SU-DHL-6 (cell line): ENCODE measurements around the gene TRIM29.

Source experiments
- H2AFZ ChIP-seq: fragments of 200-600 bp; sonication (generic); 2 replicates; pipeline ENCODE4 v1.6.1; 2014; ENCODE audit warnings: low read depth, mild to moderate bottlenecking, moderate library complexity, mixed read lengths, antibody characterized with exemption, low read length; ENCODE audit not compliant: severe bottlenecking
- H3F3A ChIP-seq: fragments of 200-600 bp; shearing (Covaris generic); 2 replicates; pipeline ENCODE4 v1.6.0; 2016; ENCODE audit warnings: antibody characterized with exemption, mild to moderate bottlenecking; ENCODE audit not compliant: insufficient read depth
- H3K27ac ChIP-seq: fragments of 200-600 bp; sonication (generic); 2 replicates; pipeline ENCODE4 v1.5.1; 2016; ENCODE audit warnings: low read depth, mild to moderate bottlenecking, low read length, moderate library complexity, mixed read lengths
- H3K27me3 ChIP-seq: fragments of 200-600 bp; sonication (generic), shearing (Covaris generic); 2 replicates; pipeline ENCODE4 v1.6.0; 2014; ENCODE audit warnings: mild to moderate bottlenecking, low read length
- H3K36me3 ChIP-seq: fragments of 200-600 bp; sonication (generic); 2 replicates; pipeline ENCODE4 v1.6.1; 2014; ENCODE audit warnings: mild to moderate bottlenecking, low read length, mixed read lengths
- H3K4me2 ChIP-seq: fragments of 300-600, 200-600 bp; shearing (Covaris generic), sonication (generic); 2 replicates; pipeline ENCODE4 v1.6.0; 2014; ENCODE audit warnings: low read length, low read depth, mild to moderate bottlenecking; ENCODE audit not compliant: poor library complexity, severe bottlenecking
- H3K4me3 ChIP-seq: fragments of 200-600 bp; sonication (generic); 2 replicates; pipeline ENCODE4 v1.5.1; 2014; ENCODE audit warnings: antibody characterized with exemption, low read length, mild to moderate bottlenecking, mixed read lengths; ENCODE audit not compliant: insufficient read depth, poor library complexity, severe bottlenecking
- H3K79me2 ChIP-seq: fragments of 200-600 bp; sonication (generic); 2 replicates; pipeline ENCODE4 v1.6.1; 2014; ENCODE audit warnings: mild to moderate bottlenecking, low read length, moderate library complexity; ENCODE audit not compliant: insufficient read depth
- H3K9ac ChIP-seq: fragments of 200-600 bp; sonication (generic); 2 replicates; pipeline ENCODE4 v1.7.0; 2014; ENCODE audit warnings: mild to moderate bottlenecking, low read length
- H3K9me2 ChIP-seq: fragments of 200-600 bp; sonication (generic); replicated peaks from 2 replicates; pipeline ENCODE4 v1.6.1; 2014; ENCODE audit warnings: low read length; ENCODE audit not compliant: insufficient read depth
- H3K9me3 ChIP-seq: fragments of 200-600 bp; sonication (generic); 2 replicates; pipeline ENCODE4 v1.6.1; 2014; ENCODE audit warnings: low read length, mixed read lengths; ENCODE audit not compliant: insufficient read depth
- H4K20me1 ChIP-seq: fragments of 200-600 bp; sonication (generic); 2 replicates; pipeline ENCODE4 v1.6.1; 2014; ENCODE audit warnings: low read depth, mild to moderate bottlenecking, antibody characterized with exemption, low read length, moderate library complexity, mixed read lengths
- EZH2phosphoT487 ChIP-seq: fragments of 200-600 bp; sonication (generic), shearing (Covaris generic); conservative IDR thresholded peaks from 2 replicates; pipeline ENCODE4 v1.6.1; 2018; ENCODE audit warnings: mild to moderate bottlenecking, antibody characterized with exemption, low read length, moderate library complexity, mixed read lengths
- TF ChIP-seq, protein P1 (sequence below): fragments of 200-600 bp; sonication (generic); IDR thresholded peaks from one replicate; pipeline ENCODE4 v1.5.1; 2017; ENCODE audit warnings: antibody characterized with exemption, mild to moderate bottlenecking, low read length, moderate library complexity; ENCODE audit not compliant: insufficient read depth, poor library complexity, severe bottlenecking

TRIM29 gene

DNA sequence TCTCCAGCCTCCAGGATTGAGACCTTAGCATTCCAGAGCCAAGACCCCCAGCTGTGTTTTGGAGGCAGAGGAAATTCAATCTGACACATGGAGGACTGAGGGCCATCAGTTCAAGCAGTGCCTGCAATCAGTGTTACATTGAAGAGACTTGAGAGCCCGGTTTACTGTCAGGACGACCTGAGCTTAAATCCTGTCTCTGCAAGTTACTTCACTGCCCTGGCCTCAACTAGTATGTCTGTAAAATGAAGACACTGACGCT is 35.1 kb downstream of the TRIM29 start:
- Histone ChIP-seq H4K20me1 (no peaks in the 10 kb centered on the region), H3K27me3 (peaks cover 5% of the 10 kb centered on the region; the same call in 1 of the 2 replicates), H3K4me3 (no peak overlapping the region), H3F3A (no peaks in the 10 kb centered on the region), H3K79me2 (no peaks in the 10 kb centered on the region), H2AFZ (no peak overlapping the region), H3K9ac (no peak overlapping the region), H3K27ac (no peak overlapping the region), H3K4me2 (no peak overlapping the region), H3K9me3 (no peaks in the 10 kb centered on the region), H3K36me3 (no peaks in the 10 kb centered on the region), H3K9me2 (no peaks in the 10 kb centered on the region)
- TF ChIP-seq, protein P1, sequence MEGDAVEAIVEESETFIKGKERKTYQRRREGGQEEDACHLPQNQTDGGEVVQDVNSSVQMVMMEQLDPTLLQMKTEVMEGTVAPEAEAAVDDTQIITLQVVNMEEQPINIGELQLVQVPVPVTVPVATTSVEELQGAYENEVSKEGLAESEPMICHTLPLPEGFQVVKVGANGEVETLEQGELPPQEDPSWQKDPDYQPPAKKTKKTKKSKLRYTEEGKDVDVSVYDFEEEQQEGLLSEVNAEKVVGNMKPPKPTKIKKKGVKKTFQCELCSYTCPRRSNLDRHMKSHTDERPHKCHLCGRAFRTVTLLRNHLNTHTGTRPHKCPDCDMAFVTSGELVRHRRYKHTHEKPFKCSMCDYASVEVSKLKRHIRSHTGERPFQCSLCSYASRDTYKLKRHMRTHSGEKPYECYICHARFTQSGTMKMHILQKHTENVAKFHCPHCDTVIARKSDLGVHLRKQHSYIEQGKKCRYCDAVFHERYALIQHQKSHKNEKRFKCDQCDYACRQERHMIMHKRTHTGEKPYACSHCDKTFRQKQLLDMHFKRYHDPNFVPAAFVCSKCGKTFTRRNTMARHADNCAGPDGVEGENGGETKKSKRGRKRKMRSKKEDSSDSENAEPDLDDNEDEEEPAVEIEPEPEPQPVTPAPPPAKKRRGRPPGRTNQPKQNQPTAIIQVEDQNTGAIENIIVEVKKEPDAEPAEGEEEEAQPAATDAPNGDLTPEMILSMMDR = no peak
- TF ChIP-seq EZH2phosphoT487 = no peak

DNA sequence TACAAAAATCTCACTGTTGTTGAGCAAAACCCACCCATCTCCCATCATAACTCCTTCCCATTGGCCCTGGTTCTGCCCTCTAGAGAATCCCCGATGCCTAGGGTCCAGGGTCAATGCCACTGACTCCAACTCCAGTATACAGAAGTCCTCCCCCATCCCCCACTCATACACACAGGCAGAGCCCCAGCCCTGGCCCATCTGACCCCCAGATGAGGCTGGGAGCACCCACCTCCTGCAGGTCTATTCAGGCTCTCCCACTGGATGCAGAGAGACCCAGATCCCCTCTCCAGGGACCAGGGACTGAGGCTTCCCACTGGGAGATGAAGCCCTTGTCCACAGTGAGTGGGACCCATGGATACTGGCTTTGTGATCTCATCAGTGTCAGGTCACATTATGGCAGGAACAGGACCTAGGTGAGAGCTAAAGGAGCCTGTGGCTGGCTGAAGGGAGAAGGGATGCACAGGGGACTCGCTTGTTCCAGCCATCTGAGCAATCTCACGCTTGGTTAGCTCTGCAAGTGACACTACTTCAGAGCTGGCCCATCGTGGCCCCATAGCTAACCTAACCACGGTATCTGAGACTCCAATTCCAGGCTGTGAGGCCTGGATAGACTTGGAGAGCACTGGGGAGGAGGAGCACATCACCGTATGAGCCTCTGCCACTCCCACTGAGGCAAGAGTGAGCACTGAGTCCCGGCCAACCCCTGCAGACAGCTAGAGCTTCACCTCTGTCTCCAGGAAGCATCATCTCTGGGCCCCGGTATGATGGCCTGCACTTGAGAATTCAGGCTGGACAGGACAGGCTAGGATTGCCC is 35.7 kb downstream of the TRIM29 start:
- TF ChIP-seq, protein P1 = no peak
- no peak for TF ChIP-seq EZH2phosphoT487
- Histone ChIP-seq H3K9me3 (no peaks in the 10 kb centered on the region), H3K9ac (no peak overlapping the region), H3K27ac (no peak overlapping the region), H3K79me2 (no peaks in the 10 kb centered on the region), H3K27me3 (peaks cover 5% of the 10 kb centered on the region; the same call in 1 of the 2 replicates), H3K4me3 (no peak overlapping the region), H3F3A (no peaks in the 10 kb centered on the region), H2AFZ (no peak overlapping the region), H3K4me2 (no peak overlapping the region), H3K36me3 (no peaks in the 10 kb centered on the region), H3K9me2 (no peaks in the 10 kb centered on the region), H4K20me1 (no peaks in the 10 kb centered on the region)

DNA sequence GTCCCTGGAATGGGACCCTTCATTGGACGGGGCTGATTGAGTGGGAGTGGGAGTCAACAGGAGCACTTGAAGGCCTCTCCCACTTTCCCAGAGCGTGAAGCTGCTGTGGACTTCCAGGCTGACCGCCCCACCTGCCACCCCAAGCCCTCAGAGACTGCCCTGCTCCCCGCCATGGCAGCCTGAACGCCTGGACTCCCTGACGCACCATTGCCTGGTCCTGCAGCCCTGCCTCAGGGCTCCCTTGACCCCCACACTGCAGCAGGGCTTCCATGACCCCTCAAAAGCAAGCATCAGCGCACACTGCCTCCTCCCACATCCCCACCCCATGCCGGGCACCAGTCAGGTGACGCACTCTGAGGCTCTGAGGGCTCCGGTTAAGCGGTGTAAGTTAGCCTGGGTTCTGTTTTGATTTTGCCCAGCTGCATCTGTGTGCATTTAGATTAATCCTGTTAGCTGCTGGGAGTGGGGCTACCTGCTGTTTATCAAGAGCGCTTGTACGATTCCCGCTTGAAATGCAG is 39.4 kb downstream of the TRIM29 start:
- TF ChIP-seq EZH2phosphoT487 = no peak
- TF ChIP-seq, protein P1 = no peak
- no peaks in the 10 kb centered on the region for H3F3A ChIP-seq
- H3K9ac ChIP-seq = no peak overlapping the region
- no peaks in the 10 kb centered on the region for H3K36me3 ChIP-seq
- no peak overlapping the region for H3K4me3 ChIP-seq
- H2AFZ ChIP-seq = no peak overlapping the region
- no peaks in the 10 kb centered on the region for H3K9me3 ChIP-seq
- no peaks in the 10 kb centered on the region for H3K79me2 ChIP-seq
- H3K27ac ChIP-seq = no peak overlapping the region
- H3K9me2 ChIP-seq = no peaks in the 10 kb centered on the region
- no peaks in the 10 kb centered on the region for H4K20me1 ChIP-seq
- peaks cover 5% of the 10 kb centered on the region; the same call in 1 of the 2 replicates for H3K27me3 ChIP-seq
- H3K4me2 ChIP-seq = no peak overlapping the region
